ENCODE results near the gene CFAP20. TPM values are rescaled to one million over a fixed set of nuclear protein-coding genes. Genes with fewer than 3 reads are reported as not detected.

CFAP20 gene
- polyA plus RNA-seq, 3 donors: 17.3 to 24.0 (median 18.8) TPM

GRCh38 chr16:58086381-58087208, 42.6 kb downstream of the CFAP20 start:
- Mint-ChIP-seq H3K4me1 (peaks cover 2% of the 10 kb centered on the region), H3K4me3 (no peak overlapping the region), H3K36me3 (no peaks in the 10 kb centered on the region), H3K27ac (peak overlapping the region in 2 of 7 donors; percentile 48 to 58), H3K9me3 (peaks cover 0 to 3% (median 0%) of the 10 kb centered on the region in 7 donors), H3K27me3 (ENCODE audit: low read depth in 3 of 3) (peaks cover 0 to 5% (median 3%) of the 10 kb centered on the region in 3 donors)
- H3K4me1 ChIP-seq (ENCODE audit: control insufficient read depth in 1 of 2, insufficient read depth in 2 of 2, low read length in 2 of 2): no peaks in the 10 kb centered on the region
- intact Hi-C loops (cut with micrococcal nuclease): no loop called here
- no peak overlapping the region for H2AFZ ChIP-seq (ENCODE audit: insufficient read depth, low read depth, low read length, poor library complexity, severe bottlenecking)
- no peaks in the 10 kb centered on the region for H3K9me3 ChIP-seq (replicated peaks in 1 of 2; ENCODE audit: control insufficient read depth in 1 of 2, insufficient read depth in 1 of 2, low read length in 2 of 2)
- H3K36me3 ChIP-seq (replicated peaks in 1 of 2; ENCODE audit: control insufficient read depth in 1 of 2, insufficient read depth in 2 of 2, low read length in 2 of 2): no peaks in the 10 kb centered on the region
- no peak for DNase-seq
- no peaks in the 10 kb centered on the region for H3K27me3 ChIP-seq (ENCODE audit: control insufficient read depth in 2 of 2, insufficient read depth in 2 of 2, low read length in 2 of 2)
- no peak overlapping the region for H3K4me3 ChIP-seq (replicated peaks in 1 of 3; ENCODE audit: low read depth in 2 of 3, low read length in 3 of 3)
- H3K9ac ChIP-seq (ENCODE audit: insufficient read depth, low read length, poor library complexity, severe bottlenecking): no peak overlapping the region
- no peak overlapping the region for H3K27ac ChIP-seq (ENCODE audit: low read depth in 1 of 2, low read length in 2 of 2)
- no peak overlapping the region for H3K4me2 ChIP-seq (replicated peaks; ENCODE audit: extremely low read depth, low read length, poor library complexity, severe bottlenecking)
- 92% methylated on average over 19 of the region's 19 CpGs for WGBS (ENCODE audit: insufficient coverage)
- H4K20me1 ChIP-seq (ENCODE audit: insufficient read depth, low read length): no peaks in the 10 kb centered on the region
- no peak for TF ChIP-seq CTCF (IDR thresholded peaks at IDR 0.05)
- no peaks in the 10 kb centered on the region for H3K79me2 ChIP-seq (ENCODE audit: insufficient read depth, low read length)

- Mint-ChIP-seq H3K27me3 (ENCODE audit: low read depth in 3 of 3) (peaks cover 0 to 5% (median 3%) of the 10 kb centered on the region in 3 donors), H3K36me3 (no peaks in the 10 kb centered on the region), H3K27ac (no peak overlapping the region), H3K4me3 (no peak overlapping the region), H3K9me3 (peaks cover 0 to 3% (median 0%) of the 10 kb centered on the region in 7 donors), H3K4me1 (peaks cover 2% of the 10 kb centered on the region)
- H2AFZ ChIP-seq (ENCODE audit: insufficient read depth, low read depth, low read length, poor library complexity, severe bottlenecking): no peak overlapping the region
- no peaks in the 10 kb centered on the region for H3K27me3 ChIP-seq (ENCODE audit: control insufficient read depth in 2 of 2, insufficient read depth in 2 of 2, low read length in 2 of 2)
- H3K27ac ChIP-seq (ENCODE audit: low read depth in 1 of 2, low read length in 2 of 2): no peak overlapping the region
- H3K9me3 ChIP-seq (replicated peaks in 1 of 2; ENCODE audit: control insufficient read depth in 1 of 2, insufficient read depth in 1 of 2, low read length in 2 of 2): no peaks in the 10 kb centered on the region
- H3K4me2 ChIP-seq (replicated peaks; ENCODE audit: extremely low read depth, low read length, poor library complexity, severe bottlenecking): no peak overlapping the region
- H3K79me2 ChIP-seq (ENCODE audit: insufficient read depth, low read length): no peaks in the 10 kb centered on the region
- no peaks in the 10 kb centered on the region for H3K4me1 ChIP-seq (ENCODE audit: control insufficient read depth in 1 of 2, insufficient read depth in 2 of 2, low read length in 2 of 2)
- H3K9ac ChIP-seq (ENCODE audit: insufficient read depth, low read length, poor library complexity, severe bottlenecking): no peak overlapping the region
- WGBS (ENCODE audit: insufficient coverage): 95% methylated on average over 11 of the region's 21 CpGs
- no peak for DNase-seq
- H3K4me3 ChIP-seq (replicated peaks in 1 of 3; ENCODE audit: low read depth in 2 of 3, low read length in 3 of 3): no peak overlapping the region
- no peak for TF ChIP-seq CTCF (IDR thresholded peaks at IDR 0.05)
- no peaks in the 10 kb centered on the region for H4K20me1 ChIP-seq (ENCODE audit: insufficient read depth, low read length)
- H3K36me3 ChIP-seq (replicated peaks in 1 of 2; ENCODE audit: control insufficient read depth in 1 of 2, insufficient read depth in 2 of 2, low read length in 2 of 2): no peaks in the 10 kb centered on the region
- intact Hi-C loops (cut with micrococcal nuclease): no loop called here
Observed at GRCh38 chr16:58085584-58086251, 43.5 kb downstream of the CFAP20 start.

Data from CD14-positive monocyte (primary cell).